Right hindlimb (tissue), 1 donor: ENCODE data around the gene ATP11A.

Experiments
- DNase-seq: peaks from one replicate; pipeline ENCODE4 v3.0.0-alpha.2; 2018

Gene ATP11A

DNA sequence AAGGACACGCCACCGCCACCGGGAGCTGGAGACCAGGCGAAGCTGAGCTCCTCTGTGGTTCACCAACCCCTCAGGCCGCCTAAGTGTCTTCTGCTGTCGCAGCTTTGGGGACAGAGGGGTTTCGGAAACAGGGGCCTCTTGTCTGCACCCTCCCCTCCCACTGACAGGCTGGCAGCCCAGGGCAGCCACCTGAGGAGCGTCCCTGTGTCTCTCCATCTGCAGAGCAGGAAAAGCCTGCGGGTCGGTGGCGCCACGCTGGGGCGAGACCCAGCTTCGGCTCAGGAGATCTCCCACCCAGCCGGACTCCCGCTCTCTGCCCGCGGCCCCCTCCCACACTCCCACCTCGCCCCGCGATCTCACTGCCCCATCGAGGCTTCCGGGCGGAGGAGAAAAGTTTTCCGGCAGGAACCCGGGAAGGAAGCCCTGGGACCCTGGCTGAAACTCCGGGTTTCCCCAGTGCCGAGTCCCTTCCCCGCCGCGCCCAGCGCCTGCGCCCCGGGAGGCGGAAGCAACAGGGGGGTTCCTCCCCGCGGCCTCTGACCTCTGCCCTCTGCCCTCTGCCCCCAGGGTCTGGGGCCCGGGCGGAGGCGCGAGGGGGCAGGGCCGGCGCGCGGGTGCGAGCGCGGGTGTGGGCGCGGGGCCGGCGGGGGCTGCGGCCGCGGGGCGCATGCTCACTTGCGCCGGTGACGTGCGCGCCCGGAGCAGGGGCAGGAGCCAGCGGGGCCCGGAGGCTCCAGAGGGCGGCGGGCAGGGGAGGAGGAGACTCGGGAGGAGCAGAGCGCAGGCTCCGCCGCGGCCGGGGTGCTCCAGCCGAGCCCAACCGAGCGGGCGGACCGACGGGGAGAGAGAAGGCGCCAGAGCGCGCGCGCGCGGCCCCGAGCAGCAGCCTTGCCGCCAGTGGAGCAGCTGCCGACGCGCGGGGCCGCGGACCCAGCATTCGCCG lies at the start of gene ATP11A:
Gene ATP11A, plus strand, starts transcription at position 736 of the 943 bp plus-strand sequence. CDS start 379 bp downstream, outside the sequence.
- peak; percentile 95 for DNase-seq

DNA sequence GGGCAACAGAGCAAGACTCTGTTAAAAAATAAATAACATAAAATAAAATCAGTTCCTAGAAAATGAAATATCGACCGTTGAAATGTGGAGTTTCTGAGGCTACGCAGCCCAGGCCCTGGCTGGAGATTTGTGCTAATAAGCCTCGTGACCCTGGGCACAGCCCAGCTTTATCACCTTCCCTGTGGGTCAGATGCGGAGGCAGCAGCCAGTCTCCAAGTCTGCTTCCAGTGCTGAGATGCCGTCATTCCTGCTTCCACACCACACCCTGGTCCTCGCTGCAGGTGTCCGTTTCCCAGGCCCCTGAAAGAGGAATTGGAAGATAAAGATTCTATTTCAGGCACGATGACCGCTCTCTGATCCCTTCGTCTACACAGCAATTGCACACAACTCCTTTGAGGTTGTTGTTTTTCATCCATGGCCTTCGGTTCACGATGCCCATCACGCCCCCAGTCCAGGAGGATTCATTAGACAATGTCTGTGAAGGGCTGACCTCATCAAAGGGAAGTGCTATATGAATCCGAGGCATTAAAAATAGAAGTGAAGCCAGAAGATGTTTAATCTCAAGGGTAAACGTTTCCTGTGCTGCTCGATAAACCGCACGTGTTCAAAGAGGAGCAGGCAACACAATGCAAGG lies 48.3 kb upstream of the ATP11A start:
- DNase-seq = no peak

DNA sequence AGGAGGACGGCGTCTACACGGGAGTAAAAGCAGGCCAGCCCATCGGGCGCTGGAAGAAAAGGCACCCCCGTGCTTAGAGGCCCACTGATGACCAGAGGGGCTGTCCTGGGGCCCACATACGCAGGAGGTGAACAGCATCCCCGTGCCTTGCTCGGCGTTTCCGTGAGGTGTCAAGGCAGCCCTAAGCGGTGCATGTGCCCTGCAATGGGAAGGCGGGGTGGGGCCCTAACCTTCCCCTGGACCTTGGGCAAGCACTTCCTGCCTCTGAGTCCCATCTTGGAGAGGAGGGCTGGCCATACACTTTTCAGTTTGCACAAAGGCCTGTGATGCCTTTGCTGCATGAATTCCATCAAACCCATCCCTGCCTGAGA lies 47.8 kb upstream of the ATP11A start:
- DNase-seq = no peak

DNA sequence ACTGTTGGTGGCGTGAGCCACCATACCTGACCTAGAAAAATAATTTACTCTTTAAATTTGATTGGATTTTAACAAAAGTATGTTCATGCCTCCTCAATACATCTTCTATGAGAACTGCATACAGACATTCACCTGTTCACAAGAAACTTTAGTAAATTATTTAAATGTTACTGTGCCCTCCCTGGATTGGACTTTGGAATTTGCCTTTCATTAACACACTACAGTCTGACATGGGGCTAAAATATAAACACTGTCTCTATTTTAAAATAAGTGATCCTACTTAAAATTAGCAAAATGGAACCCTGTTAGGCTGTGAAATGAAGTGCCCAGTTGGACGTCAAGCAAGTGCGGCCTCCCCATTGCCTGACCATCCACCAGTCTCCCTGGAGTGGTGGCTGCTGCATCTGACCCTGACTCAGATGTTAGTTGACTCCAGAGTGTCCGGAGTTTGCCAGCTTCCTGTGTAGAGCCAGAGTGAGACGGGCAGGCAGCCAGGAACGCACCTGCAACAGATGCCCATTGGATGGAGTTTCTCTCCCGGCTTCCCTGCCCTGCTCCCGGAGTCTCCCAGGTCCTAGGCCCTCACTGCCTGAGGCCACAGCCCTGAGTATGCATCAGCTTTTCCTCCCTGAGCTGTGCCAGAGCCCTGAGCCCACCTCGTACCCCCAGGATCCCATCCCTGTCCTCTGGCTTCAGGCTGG lies 45.9 kb upstream of the ATP11A start:
- DNase-seq = no peak

DNA sequence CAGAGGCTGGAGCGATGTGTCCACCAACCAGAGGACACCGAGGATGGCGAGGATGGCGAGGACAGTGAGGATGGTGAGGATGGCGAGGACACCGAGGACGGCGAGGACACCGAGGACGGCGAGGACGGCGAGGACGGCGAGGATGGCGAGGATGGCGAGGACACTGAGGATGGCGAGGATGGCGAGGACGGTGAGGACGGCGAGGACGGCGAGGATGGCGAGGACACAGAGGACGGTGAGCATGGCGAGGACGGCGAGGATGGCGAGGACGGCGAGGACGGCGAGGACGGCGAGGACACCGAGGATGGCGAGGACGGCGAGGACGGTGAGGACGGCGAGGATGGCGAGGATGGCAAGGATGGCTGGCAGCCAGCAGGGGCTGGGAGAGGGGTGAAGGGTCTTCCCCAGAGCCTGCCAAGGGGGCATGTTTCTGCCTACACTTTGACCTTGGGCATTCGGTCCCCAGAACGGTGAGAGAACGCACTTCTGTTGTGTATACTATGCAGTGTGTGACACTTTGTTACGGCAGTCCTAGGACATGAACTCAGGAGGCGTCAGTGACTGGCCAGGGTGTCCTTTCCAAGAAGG lies 44.4 kb upstream of the ATP11A start:
- no peak for DNase-seq

DNA sequence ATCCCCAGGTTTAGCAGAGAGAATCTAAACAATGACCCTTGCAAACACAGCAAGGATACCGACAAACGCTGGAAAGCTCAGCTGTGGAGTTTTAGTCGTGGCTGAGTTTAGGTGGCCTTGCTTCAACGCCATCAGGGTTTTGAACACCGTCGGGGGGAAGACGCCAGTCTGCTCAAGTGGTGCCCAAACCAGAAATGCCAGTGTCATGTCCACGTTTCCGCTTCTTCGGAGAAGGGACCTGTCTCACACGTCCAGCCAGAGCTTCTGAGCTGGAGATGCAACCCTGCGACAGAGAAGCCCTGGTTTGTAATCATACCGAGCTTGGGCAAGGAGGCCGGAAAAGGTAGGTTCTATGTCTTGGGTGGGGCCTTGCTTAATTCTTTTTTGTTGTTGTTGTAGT lies 42.6 kb upstream of the ATP11A start:
- DNase-seq = no peak

DNA sequence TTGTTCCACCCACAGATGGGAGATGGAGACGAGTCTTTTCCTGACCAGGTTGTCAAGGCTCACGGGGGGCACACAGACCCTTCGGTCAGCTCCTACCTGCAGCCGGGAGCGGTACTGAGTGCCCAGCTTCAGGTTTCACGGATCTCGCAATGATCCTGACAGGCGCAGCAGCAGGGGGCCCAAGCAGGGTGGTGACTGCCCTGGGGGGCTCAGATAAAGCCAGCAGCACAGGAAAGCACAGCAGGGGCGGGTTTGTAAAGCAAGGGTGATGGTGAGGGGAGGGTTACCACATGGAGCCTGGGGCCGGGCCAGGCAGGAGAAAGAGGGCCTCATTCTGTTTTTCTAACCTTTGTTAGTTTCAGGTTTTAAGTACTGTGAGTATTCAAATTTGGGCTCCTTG lies 41.7 kb upstream of the ATP11A start:
- no peak for DNase-seq

DNA sequence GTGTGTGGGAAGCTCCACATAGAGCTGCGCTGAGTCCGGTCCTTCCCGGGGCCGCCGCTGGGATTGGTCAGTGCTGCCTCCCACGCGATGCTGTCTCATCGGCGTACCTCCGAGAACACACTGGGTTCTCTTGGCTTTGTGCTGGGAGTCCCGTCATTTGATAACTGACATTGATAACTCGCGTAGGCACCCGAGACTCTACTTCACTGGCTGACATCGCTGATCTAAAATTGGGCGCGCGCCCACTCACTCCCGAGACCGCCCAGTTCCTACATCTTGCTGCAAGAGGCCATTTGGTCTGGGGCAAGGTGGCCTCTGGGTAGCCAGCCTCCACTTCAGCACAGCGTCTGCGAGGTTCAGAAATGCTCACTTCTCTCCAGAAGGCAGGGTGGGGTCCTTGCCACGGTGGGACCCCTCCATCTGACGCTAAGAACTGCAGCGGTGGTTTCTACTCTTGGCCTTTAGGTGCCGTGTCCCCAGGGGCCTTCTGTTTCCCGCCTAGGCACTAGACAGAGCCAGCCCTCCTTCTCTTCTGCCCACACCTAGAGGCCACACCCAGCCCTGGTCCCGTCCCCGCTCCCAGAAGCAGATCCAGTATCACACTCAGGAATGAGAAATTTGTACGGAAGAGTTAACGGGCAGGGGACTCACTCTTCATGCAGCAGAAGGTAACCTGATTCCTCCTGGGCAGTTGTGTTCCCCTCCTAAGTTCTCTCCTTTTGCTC lies 40.7 kb upstream of the ATP11A start:
- DNase-seq = no peak

DNA sequence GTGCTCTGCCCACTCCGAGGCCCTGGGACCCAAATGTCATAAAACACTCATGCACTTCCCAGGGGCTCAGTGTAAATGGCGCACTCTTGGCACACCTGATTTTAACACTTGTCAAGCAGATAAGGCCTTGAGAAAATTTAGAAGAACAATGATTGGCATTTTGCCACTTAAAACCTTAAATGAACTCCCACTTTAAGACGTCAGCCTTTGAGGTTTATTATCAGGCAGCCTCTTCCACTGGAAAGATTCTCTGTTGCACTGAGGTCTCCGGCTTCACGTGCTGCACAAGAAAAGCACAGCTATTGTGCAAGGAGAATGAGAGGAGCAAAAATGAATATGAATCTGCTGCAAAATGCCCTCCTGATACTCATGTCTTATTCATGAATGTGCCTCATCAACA lies 38.5 kb upstream of the ATP11A start:
- no peak for DNase-seq

DNA sequence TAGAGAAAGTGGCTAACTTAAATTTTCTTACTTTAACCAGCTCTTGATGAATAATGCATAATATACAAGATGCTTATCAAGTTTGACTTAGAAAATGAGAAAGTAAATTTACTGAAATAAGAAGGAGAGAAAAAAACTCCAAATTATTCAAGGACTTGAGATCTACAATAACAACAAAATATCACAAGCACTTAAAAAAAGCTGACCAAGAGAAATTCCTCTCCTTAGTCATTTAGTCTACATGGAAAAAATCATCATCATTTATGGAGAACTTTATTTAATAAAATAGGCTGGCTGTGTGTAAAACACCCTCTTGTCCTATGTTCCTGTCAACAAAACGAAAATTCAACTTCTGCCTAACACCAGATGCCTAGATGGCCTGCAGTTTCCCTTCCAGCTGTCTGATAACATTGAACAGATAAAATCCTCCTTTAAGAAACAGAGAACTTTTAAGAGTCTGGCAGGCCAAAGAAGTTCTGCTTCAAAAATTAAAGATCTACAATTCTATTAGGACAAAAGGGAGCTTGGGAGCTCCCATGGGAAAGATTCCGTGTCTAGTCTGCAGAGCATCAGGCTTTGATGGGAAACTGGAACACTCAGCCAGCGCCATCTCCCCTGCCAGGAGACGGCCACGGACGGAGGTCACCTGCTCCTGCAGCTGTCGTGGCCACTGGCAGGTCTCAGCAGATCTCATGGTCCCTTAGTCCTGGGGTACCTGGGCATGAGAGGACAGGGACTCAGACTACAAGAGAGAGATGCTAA lies 37.9 kb upstream of the ATP11A start:
- DNase-seq = no peak

DNA sequence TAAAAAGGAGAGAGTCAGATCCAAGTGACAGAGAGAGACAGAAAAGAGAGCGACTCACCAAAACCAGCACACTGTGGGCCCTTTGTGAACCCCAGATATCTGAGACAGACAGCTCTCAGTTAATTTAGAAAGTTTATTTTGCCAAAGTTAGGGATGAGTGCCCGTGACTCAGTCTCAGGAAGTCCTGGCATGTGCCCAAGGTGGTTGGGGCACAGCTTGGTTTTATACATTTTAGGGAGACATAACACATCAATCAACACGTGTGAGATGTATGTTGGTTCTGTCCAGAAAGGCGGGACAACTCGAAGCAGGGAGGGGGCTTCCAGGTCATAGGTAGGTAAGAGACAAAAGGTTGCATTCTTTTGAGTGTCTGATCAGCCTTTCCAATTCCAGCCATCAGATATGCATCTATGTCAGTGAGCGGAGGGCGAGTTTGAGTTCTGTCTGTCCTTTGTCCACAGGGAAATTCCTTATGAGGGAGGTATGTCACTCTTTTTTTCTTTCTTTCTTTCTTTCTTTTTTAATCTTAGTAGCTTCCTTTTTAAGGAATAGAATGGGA lies 37.2 kb upstream of the ATP11A start:
- DNase-seq = no peak

DNA sequence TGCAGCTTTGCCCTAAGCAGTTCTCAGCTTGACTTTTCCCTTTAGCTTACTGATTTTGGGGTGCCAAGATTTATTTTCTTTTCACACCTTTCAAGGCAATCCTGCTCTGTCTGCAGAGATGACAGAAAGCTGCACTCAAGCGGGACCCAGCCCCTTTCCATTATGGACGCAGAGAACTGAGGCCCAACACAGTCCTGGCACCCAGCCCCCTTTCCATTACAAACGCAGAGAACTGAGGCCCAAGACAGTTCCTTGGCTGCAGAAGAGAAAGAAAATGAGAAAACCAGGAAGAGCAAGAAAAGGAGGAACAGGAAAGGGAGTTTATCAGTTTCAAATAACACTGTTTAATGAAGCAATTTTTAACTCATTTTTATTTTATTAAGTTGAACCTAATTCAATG lies 36.8 kb upstream of the ATP11A start:
- DNase-seq = peak; percentile 88

DNA sequence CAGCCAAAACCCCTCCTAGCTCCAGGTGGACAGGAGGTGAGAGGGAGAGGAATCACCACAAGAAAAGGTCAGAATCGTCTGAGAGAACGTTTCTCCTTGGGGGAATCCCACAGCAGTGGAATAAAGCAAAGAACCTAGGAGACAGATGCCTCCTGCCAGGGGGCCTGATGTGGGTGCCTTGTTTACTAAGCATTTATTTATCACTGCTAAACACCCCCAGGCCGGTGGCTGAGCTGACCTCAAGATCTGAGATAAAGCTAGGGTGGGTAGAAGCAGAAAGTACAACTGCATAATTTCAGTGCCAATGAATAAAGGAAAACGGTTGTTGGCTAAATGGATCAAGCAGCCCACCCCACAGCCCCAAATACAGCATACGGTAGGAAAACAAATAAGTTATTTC lies 33.9 kb upstream of the ATP11A start:
- DNase-seq = no peak

DNA sequence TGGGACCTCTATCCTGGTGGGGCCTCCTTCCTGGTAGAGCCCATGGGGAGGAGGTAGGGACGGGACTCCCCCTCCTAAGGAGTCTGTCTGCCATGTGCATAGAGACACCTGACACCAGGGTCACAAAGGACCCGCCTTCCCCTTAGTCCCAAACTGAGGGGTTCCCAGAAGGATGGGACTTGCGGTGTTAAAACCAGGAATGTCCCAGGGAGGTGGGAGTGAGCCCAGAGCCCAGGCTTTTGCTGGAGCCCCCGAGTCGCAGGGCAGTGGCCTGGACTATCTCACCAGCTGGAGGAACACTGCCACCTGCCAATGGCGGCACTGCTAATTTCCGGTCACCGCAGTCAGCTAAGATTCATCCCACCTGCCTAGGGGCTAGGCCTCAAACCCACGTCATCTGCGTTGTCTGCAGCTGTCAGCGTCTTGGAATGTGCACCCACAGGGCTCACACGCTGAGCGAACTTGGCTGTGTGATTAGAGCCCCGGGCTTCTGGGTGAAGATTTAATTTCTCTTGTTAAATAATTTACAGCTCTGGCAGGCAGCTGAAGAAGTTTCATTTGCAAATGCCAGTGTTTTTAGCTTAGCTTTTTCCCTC lies 31.9 kb upstream of the ATP11A start:
- peak; percentile 68 for DNase-seq

DNA sequence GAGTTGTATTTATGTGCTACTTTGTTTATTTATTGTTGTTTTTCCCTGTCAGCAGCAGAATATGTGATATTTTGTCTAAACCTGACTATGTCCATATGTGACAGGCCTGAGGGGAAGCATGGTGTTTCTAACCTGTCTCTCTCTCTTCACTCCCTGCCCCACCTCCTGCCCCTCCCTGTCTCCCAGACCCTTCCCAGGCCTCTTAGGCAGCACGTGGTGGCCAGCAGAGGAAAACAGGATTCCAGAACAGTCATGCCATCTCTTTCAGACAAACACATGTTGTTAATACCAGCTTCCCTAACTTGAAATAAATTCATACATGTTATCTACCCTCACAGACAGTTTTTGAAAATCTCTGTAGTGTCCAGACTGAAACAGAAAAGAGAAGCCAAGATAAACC lies 31.0 kb upstream of the ATP11A start:
- no peak for DNase-seq

DNA sequence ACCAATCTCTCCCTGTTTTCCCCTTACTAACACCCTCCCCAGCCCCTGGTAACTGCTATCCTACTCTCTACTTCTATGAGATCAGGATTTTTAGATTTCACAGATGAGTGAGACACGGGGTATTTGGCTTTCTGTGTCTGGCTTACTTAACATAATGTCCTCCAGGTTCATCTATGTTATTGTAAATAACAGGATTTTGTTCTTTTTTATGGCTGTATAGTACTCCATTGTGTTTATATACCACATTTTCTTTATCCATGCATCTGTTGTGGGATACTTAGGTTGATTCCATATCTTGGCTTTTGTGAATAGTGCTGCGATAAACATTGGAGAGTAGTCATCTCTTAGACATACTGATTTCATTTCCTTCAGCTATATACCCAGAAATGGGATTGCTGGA lies 28.5 kb upstream of the ATP11A start:
- DNase-seq = no peak

DNA sequence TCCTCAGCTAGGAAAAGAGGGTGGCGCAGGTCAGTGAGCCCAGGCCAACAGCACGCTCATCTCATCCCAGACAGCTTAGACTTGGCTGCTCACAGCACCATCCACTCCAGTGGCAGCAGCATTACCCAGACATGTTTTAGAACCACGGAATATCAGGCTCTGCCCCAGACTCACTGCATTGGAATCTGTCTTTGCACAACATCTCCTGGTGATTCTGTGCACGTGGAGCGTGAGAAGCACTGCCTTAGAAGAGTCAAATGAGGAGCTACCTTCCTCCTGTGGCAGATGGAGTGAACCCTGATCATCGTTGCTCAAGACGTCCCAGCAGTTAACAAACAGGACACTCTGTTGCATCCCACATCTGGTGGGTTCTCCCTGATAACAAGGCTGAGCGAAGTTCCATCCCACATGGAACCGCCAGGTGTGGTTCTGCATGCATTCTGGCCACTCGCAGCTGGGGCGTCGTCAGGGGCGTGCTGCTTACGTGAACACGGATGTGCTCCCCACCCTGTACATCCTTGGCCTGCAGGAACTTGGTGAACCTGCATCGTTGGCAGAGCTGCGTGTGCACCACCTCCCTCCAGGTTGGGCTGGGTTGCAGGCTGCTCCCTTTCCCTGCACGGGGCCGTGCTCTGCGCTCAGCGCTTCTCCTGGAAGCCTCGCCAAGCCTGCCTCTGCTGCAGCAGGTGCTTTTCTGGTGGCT lies 25.2 kb upstream of the ATP11A start:
- DNase-seq = no peak

DNA sequence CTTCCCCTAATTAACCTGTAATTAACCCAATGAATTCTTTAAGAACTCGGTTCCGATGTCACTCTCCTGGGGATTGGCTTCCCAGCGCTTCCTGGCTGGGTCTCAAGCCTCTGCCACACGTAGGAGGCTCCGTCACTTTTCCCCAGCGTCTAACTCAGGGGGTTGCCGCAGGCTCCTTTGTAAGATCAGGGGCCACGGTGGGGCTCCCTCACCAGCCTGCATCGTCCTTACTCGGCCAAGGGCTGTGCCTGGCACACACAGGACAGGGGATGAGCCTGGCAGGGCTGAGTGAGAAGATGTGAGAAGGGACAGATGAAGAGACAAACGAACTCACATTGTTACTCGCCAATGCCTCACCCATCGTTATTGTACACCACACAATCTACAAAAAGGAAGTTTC lies 20.9 kb upstream of the ATP11A start:
- no peak for DNase-seq

DNA sequence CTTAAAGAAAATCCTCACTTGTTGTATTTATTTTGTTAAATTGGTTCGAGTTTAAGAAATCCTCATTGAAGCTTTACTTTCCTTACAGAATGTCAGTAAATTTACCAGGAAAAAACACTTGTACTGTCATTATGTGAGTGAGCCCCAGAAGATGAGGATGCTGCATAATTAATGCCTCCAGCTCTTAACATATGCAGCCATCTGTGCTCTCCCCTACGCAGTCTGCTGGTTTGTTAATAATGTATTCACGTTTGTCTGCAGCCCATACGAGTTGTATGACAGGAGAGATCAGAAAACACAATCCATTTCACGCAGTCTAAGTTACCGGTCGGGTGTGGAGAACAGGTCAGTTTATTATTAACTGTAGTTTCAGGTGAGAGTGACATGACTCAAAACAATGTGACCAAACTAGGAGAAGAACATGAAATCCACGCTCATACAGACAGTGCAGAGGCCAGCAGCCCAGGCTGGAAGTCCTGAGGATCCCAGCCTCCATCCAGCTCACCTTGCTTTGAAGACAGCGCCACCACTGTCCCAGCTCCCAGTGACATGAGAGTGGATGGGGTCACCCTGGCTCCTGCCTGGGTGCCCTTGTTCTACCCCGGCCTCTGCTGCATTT lies 19.8 kb upstream of the ATP11A start:
- no peak for DNase-seq

DNA sequence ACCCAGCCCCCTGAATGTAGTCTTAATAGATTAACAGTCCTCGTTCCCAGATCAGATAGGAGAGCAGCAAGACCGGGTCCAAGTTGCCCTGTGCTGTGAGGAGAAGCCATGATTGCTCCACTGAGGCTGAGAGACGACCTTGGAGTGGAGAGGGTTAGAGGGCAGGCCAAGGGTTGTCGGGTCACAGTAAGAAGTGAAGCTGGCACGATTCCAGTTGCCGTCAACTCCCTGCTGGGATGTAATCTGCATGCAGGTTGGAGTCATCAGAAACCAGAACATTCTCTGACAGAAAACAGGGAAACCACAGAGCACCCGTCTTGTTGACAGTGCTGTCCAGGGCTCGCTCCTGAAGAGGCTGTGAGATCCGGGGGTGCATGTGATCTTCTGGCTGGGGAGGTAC lies 19.0 kb upstream of the ATP11A start:
- no peak for DNase-seq
